Suppressor macrophage treated with lipopolysaccharide for 4 hours (primary cell): ENCODE results near the gene MIX23.

Experiments
- DNase-seq: peaks from one replicate; pipeline ENCODE4 v3.0.0-alpha.2; 2020

Gene MIX23

DNA sequence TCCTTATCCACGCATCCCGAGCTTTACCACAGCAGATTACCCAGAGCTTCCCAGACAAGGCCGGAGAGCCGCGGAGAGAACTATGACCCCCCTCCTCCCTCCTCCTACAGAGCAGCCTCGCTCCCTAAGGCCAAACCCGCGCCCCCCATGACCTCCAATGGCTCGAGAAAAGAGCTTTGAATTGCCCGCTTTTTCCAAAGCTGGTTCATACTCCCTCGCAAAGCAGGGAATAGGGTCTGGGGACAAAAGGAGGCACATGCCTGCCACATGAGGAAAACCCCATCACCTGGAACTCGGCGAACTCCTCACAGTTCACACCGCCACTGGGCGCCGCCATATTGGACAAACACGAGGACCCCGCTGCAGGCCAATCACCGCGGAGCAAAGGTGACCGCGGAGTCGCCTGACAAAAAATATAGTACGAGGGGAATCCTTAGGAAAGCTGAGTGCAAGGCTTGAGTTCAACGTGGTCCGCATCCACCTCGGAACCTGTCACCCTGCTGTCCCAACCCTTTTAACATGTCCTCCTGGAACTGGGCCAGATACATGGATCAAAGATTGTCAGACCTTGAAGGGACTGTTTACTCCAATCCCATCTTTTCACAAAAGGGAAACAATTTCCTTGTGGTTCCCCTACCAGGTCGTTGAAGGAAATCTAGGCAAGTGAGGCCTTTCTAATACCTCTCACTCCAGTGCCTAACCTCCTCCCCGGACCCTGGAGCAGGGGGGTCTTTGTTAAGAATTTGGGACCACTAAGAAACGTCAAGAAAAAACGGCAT is at the start of gene MIX23:
Gene MIX23, minus strand, starts transcription at position 344 of the 779 bp plus-strand sequence. Its CDS starts 7 bp downstream, at position 337.
- peak; percentile 89 for DNase-seq

DNA sequence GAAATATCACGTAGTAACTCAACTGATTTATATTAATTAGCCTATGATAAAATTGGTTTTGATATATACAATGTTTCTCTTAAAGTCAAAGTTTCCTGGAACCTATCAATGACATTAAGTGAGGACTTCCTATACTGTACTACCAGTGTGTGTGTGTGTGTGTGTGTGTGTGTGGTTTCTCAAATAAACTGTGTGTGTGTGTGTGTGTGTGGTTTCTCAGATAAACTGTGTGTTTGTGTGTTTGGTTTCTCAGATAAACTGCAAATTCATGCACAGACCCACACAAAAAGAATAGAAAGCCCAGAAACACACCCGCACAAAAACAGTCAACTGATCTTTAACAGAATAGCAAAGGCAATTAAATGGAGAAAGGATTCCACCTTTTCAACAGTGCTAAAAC is 47.3 kb upstream of the MIX23 start:
- no peak for DNase-seq

DNA sequence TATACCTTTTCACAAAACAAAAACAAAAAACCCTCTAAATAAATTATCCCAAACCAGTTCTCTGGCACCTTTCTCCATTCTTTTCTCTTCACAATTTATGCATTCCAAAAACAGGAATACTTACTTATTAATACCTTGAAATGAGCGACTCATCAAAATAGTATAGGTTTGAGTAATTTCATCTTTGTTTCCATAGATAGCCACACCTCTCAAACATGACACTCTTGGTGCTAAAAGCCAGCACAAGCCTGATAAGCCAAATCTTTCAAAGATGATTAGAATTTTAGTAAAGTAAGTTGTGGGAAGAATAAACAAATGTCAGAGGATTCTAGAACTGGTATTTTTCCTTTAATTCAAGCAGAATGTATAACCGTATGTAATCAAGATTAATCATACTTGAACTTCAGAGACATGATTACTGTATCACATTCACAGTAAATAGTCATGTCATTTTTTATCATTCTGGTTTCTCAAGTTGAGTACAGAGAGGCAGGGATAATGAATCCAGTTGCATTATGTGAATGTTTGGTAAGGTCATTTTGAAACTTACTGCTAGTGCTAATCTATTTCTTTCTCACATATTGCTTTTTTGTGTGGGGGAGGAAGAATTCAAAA is 44.9 kb upstream of the MIX23 start:
- no peak for DNase-seq

DNA sequence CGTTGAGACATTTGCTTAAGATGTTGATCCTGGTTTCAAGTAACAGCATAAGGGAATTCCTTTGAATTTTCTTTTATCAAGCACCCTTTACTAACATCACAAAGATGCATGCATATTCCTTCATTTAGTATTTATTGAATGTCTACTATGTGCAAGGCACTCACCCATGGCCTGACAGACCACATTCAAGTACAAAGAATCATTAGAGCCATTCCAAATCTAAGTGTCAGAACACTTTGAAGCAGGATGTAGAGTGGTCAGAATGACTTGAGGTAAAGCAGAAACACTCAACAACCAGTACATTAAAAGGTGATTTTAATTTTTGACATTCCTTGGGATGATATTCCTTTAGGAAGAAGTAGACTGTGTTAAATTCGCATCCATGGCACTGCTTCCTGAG is 38.8 kb upstream of the MIX23 start:
- no peak for DNase-seq

DNA sequence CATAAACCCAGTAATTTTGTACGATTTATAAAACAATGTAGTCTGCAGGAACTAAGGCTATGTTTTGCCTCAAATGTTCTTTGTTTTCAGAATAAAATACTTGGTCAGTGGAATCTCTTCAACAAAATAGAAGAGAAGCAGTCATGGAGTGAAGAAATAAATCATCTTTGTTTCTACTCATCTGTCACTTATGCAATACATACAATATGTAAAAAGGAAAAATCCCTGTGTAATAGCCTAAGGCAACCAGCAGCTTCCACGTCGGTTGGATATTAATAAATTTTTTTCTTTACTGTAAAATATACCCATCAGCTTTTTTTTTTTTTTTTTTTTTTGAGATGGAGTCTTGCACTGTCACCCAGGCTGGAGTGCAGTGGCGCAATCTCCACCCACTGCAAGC is 38.1 kb upstream of the MIX23 start:
- DNase-seq = peak; percentile 11

DNA sequence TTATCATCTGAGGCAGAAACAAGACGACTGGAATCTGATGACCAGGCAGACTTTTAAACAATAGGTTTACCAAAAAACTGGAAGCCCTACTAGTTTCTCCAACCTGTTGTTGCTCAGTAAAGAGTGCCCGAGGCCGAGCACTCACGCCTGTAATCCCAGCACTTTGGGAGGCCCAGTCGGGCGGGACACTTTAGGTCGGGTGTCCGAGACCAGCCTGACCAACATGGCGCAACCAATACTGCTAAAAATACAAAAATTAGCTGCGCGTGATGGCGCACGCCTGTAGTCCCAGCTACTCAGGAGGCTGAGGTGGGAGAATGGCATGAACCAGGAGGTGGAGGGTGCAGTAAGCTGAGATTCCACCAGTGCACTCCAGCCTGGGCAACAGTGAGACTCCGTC is 33.9 kb upstream of the MIX23 start:
- no peak for DNase-seq

DNA sequence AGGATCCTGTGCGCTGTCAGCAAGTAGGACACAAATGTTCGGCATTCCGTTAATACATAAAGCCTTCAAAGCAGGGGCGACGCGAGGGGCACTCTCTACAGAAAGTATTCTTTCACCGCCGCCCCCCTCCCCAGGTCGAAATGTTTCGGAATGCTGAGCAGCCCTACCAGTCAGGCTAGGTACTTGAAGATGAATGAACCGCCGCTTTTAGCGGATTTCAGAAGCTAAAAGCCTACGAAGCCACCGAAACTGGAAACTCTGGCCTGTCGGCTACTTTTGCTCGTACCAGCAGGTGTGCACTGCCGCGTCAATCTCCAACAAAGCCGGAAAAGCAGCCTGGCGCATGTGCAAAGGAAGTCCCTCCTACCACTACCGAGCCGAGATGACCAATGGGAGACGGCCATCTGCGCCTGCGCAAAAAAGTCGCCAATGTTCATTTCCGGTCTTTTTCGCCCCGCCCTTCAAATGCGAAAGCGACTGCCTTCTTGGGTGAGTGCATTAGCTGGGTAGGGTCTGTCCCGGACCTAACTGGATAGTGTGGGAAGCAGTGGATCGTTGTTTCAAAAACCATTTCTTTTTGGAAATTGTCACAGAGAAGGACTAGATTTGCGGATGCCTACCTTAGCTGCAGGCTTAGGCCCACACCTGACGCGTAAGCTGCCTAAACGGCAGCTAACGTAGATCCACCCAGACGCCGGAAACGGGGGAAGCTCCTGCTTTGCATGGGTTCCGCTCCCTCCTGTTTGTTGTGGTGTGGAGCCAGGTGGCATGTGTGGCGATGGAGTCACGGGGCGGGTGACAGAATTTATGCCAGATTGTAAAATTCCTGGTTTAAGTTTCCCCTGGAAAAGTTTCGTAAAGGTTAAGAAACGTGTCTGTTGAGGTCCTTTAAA is 33.0 kb upstream of the MIX23 start, which contains the start of gene WDR5B:
Gene WDR5B, minus strand, starts transcription at position 301 of the 893 bp plus-strand sequence. CDS start 534 bp downstream, outside the sequence.
- DNase-seq = peak; percentile 99

DNA sequence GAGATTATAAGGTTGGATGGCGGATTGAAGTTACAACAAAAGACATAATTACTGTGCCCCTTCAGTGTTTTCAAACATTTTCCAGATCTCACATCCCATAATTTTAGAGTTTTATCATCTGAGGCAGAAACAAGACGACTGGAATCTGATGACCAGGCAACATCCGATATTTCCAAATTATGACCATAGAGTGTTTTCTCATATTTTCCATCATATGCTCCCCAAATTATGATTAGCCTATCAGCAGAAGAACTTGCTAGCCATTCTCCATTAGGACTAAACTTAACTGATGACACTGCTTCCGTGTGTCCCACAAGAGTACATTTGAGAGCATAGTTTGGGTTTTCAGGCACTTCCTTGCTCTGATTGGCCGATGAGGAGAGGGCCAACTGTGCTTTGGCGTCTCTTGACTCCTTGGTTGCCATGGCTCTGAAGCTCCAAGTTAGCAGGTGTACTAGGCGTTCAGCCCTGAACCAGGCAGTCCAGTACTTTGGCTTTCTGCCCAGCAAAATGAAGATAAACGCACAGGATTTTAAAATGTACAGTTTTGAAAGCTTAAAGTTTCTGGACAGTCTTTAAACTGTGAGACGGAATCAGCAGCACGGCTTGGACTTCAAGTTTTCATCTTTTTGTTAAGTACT is 32.2 kb upstream of the MIX23 start:
- peak; percentile 49 for DNase-seq

DNA sequence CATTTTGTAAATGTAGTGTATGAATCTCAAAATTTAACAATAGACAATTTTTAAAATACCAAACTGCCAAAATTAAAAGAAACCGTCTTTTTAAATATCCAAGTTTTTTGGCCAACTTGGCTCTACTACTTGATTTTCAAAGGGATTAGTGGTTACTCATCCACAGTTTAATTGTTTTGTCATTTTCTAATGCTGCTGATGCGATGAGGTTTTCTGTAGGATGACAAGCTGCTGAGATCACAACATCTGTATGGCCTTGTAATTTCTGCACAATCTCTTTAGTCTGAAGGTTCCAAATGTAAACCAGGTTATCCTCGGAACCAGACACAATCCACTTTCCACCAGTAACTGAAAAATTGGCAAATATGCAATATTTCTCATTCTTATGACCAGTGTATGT is 31.4 kb upstream of the MIX23 start:
- DNase-seq = no peak

DNA sequence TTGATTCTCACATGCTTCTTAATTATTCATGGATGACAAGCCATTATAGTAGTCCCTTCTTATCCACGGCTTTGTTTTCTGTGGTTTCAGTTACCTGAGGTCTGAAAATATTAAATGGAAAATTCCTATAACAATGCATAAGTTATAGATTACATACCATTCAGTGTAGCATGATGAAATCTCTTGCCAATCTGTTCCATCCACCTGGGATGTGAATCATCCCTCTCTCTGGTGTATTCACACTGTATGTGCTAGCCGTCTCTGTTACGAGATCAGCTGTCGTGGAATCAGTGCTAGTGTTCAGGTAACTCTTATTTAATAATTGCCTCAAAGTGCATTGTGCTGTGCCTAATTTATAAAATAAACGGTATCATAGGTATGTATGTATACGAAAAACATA is 27.6 kb upstream of the MIX23 start:
- DNase-seq = no peak

DNA sequence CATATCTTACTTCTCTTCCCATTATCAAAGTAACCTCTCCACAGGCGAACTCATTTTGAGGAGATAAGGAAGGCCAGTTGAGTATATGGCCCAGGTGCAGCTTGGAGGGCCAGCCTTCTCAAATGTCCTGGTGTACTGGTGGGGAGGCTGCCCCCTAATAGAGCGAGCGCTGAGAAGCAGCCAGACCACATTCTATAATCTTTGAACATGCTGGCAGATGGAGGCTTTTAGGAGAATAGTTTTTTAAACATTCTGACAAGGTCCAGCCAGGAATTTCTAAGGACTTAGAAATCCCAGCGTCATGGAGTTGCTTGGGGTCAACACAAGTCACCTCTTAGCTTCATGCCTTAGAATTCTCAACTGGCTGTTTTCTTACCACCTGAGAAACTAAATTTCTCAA is 27.1 kb upstream of the MIX23 start:
- no peak for DNase-seq

DNA sequence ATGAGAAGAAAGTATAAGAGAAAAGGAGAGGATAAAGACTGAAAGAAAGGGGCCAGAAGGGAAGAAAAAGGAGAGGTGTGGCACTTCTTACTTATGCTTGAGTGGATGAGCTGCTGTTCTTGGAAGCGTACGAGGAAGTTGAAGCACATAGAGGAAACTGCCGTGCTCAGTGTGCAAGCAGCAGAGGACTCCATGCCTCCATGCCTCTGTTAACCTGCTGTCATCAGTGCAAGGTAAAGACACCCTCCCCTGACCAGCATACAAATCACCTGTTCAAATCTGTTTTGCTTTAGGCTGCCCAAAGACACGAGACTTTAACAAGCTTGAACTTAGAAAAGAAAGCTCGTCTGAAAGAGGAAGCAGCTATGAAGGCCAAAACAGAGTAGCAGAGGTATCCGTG is 26.4 kb upstream of the MIX23 start:
- peak; percentile 37 for DNase-seq

DNA sequence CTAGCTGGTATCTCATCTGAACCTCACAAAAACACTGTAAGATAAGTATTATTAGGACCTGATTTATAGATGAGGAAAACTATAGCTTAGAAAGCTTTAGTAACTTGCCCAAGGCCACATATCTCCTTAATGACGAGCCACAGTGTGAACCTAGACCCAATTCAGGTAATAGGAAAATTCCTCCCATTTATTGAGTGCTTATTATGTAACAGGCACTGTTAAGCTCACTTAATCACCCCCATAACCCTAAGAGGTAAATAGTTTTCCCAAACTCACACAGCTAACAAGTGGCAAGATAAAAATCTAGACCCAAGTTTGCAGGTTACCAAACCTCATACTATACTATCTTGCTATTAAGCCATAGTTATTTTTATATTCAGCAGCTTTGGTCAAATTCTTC is 24.9 kb upstream of the MIX23 start:
- no peak for DNase-seq

DNA sequence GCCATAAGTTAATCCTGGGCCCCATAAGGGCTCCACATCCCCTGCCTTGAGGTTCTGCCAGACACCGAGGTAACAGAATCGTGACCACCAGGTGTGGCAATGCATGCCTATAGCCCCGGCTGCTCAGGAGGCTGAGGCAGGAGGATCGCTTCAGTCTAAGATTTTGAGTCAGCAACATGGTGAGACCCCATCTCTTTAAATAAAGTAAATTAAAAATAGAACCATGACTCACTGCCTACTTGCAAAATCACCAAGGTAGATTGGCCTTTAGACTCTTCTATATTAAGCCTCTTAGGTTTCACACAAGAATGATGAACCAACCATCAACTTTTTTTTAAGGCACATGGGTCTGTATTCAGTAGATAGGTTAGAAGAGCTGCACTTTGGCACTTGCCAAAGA is 23.2 kb upstream of the MIX23 start:
- no peak for DNase-seq

DNA sequence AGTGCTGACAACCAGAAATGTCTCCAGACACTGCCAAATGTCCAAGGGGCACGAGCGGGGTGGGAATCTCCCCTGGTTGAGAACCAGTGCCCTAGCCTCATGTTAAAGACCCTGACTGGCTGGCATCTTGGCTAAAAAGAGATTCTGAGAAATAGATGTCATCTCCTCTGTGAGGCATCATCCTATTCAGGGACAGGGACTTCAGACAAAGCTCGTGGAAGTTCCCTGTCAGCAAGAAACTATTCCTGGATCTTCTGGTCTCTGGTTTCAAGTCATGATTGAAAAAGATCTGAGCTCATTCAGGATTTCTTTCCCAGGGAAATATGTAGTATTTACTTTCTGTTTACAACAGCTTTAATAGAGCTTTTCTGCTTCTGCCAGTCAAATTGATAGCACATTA is 22.0 kb upstream of the MIX23 start:
- peak; percentile 45 for DNase-seq

DNA sequence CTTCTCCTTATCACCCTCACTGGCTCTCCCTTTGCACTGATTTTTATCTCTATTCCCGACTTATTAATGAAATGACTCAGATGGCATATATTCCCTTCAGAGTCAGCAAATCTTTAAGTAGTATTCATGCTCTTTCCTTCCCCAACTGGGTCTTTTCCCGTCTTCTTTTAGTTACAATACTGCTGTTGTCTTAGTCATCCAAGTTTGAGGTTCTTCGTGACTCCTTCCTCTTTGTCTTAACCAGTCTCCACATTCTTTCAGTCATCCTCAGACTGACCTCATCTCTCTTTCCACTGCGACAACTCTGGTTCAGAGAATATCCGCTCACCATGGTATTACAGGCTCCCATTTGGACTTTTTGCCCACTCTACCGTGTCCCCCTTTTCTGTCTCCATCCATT is 20.5 kb upstream of the MIX23 start:
- peak; percentile 80 for DNase-seq

DNA sequence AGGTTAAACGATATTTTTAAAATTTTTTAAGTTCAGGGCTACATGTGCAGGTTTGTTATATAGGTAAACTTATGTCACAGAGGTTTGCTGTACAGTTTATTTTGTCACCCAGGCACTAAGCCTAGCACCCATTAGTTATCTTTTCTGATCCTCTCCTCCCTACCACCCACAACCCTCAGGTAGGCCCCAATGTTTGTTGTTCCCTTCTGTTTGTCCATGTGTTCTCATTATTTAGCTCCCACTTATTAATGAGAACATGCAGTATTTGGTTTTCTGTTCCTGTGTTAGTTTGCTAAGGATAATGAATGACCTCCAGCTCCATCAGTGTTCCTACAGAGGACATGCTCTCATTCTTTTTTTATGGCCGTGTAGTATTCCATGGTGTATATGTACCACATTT is 15.9 kb upstream of the MIX23 start:
- no peak for DNase-seq

DNA sequence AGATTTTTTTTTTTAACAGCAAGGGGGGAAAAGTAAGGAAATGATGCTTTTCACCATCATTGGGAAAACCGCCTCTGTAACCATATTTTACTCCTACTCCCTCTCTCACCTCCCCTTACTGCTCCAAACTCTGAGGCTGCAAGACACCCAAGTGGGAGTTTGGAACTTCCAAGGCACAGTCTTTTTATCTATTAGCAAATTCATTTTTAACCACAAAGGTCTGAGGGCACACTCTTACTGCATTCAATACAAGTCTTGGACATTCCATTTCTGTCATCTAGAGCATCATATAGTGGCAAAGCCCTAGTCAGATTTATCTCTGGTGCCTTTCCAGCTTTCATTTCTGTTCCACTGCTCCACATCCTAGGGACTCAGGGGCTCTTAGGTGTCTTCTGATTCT is 14.2 kb upstream of the MIX23 start:
- no peak for DNase-seq

DNA sequence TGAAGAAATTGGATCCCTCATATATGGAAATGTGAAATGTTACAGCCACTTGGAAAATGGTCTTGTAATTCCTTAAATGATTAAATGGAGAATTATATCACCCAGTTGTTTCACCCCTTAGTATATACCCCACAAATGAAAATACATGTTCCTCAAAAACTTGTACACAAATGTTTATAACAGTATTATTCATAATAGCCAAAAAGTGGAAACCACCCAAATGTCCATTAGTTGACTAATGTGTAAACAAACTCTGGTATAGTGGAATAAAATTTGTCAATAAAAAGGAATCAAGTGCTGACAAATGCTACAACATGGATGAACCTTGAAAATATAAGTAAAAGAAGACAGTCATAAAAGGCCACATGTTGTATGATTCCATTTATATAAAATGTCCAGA is 13.5 kb upstream of the MIX23 start:
- no peak for DNase-seq

DNA sequence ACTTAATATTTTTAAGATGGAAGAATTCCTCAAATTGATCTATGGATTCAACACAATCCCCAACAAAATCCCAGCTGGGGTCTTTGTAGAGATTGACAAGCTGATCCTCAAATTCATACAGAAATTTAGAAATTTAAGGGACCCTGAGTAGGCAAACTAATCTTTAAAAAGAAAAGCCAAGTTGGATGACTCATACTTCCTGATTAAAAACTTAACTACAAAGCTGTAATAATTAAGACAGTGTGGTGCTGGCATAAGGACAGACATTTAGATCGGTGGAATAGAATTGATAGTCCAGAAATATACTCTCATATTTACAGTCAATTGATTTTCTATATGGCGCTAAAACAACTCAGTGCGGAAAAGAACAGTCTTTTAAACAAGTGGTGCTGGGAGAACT is 12.6 kb upstream of the MIX23 start:
- no peak for DNase-seq

DNA sequence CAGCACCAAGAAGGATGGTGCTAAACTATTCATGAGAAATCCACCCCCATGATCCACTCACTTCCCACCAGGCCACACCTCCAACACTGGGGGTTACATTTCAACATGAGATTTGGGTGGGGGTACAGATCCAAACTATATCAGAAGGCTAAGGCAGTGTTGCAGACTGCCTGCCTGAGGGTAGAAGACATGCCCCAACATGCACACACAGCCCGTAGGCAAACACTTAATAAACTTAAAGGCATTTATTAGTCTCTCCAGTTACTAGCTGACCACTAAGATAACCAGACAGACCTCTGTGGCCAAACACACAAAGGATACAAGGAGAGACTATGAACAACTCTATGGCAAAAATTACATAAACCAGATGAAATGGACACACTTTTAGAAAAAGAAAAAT is 11.1 kb upstream of the MIX23 start:
- DNase-seq = no peak

DNA sequence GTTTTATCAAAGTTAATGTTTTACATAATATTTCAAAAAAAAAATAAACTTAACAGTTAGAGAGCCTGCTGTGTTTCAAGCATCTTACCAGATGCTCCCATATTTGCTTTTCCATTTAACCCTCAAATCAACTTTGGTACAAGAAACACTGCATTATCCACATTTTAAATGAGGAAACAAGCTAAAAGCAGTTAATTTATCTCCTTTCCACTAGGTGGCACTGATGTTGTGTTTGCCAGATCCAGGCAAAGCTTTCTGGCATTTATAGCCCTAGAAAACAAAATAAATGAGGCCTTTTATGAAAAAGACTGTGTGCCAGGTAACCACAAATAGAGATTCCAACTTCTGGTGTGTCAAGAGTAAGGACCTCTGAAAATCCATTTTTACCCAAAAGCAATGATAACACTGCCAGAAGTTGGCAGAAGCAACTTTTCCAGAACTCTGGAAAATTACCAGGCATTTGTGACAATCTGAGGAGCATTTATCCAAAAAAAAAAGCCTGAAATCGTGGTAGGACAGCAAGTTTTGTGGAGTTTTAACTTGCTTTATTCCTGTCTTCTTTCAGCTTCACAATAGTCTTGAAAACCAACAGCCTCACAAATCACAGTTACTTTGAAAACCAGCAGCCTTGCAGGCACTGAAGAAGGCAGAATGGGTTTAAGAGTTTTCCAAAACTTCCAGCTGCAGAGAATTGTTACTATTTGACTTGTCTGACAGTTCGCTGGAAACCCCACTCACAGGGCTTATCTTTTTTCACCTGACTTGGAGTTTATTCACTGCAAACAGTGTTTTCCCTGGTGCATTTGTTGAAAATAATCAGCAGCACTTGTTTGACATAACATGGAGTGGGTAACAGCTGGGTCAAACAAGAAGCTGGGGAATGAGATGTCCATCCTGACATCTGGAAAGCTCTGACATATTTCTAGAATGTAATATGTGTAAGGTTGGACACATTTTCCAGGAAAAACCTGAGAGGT is 10.1 kb upstream of the MIX23 start:
- peak; percentile 74 for DNase-seq
